ENCODE data around the gene MYO18B. TPM values are rescaled to one million over a fixed set of nuclear protein-coding genes. Genes with fewer than 3 reads are reported as not detected.

Gene MYO18B
- polyA plus RNA-seq, 1 donor (not counting 4 experiments of a cell fraction or from before 2014, with no cell fraction given): not detected

DNA sequence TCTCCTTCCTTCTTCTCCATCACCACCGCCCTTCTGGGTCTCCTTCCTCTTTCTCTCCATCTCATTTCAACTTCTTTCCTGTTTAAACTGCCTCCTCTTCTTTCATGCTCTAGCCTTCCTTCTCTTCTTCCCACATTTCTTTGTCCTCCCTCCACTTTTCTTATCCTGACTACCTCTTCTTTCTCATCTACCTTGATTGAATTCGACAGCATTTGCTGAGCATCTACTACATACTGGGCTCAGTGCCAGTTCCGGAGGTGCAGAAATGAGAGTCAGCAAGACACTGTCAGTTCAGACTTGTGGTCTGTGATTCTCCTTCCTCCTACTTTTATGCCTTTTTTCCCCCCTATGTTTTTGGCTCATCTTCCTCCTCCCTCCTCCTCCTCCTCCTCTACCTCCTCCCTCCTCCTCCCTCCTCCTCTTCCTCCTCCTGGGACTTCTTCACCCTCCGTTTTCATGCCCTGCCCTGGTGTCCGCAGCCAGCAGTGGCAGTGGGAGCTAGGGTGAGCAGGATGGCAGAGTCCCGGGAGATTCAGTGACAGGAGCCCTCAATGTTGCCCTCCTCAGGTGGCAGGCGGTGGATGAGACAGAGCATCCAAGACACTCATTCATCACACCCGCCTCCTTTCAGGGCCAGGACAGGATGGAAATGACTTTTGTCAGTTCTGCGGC is 281.3 kb downstream of the MYO18B start:
- DNase-seq (ENCODE audit: low read depth, low spot score) (no peak), FAIRE-seq (no peak)
- Histone ChIP-seq H3K4me3 (ENCODE audit: control insufficient read depth in 2 of 3, extremely low read depth in 1 of 3, insufficient read depth in 2 of 3, low read depth in 1 of 3, low read length in 3 of 3) (no peak overlapping the region), H3K27ac (ENCODE audit: control insufficient read depth, insufficient read depth, low read length) (no peak overlapping the region), H4K20me1 (ENCODE audit: control insufficient read depth, extremely low read depth, insufficient read depth, low read length) (no peaks in the 10 kb centered on the region), H3K9me1 (ENCODE audit: control insufficient read depth, extremely low read depth, insufficient read depth, low read length) (no peaks in the 10 kb centered on the region), H3K4me1 (ENCODE audit: control insufficient read depth, extremely low read depth, insufficient read depth, low read length) (no peaks in the 10 kb centered on the region), H3K4me2 (ENCODE audit: control insufficient read depth, extremely low read depth, insufficient read depth, low read depth, low read length) (no peak overlapping the region), H3K27me3 (ENCODE audit: control insufficient read depth, extremely low read depth, insufficient read depth, low read length) (no peaks in the 10 kb centered on the region), H2AFZ (ENCODE audit: control insufficient read depth, low read length) (no peak overlapping the region), H3K79me2 (ENCODE audit: control insufficient read depth, insufficient read depth, low read length) (no peaks in the 10 kb centered on the region), H3K9me3 (ENCODE audit: control insufficient read depth, low read depth, low read length) (no peaks in the 10 kb centered on the region), H3K36me3 (ENCODE audit: control insufficient read depth in 2 of 2, extremely low read depth in 1 of 2, insufficient read depth in 2 of 2, low read length in 2 of 2) (no peaks in the 10 kb centered on the region), H3K9ac (ENCODE audit: control insufficient read depth, extremely low read depth, insufficient read depth, low read length) (no peak overlapping the region)
- dilution Hi-C loops (cut with MboI; ENCODE audit: extremely low pct_ligation_motif_present, low sequenced_read_pairs): no loop called here
- TF ChIP-seq CTCF (optimal IDR thresholded peaks at IDR 0.05 in 1 of 3, IDR thresholded peaks at IDR 0.05 in 1 of 3, conservative IDR thresholded peaks at IDR 0.05 in 1 of 3; ENCODE audit: extremely low read depth in 1 of 3, insufficient read depth in 2 of 3, low read length in 3 of 3) (no peak), EZH2 (IDR thresholded peaks at IDR 0.05; ENCODE audit: low read length) (no peak)

DNA sequence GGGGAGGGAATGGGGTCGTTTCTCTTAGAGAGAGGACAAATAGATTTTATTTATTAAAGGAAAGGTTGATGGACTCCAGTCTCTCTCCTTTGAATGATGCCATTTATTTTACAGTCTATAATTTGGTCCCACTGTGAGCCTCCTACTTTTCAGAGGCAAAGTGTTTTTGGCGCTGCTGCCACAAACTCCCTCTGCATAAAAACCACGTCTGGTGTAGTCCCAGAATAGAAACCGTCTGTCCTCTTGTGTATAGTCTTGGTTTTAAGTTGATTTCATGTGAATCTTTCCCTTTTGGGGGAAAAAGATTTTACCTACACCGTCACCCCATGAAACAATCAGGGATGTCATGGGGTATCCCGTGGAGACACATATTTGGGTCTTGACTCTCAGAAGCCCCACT is 283.6 kb downstream of the MYO18B start:
- H3K4me3 ChIP-seq (ENCODE audit: control insufficient read depth in 2 of 3, extremely low read depth in 1 of 3, insufficient read depth in 2 of 3, low read depth in 1 of 3, low read length in 3 of 3): no peak overlapping the region
- no peaks in the 10 kb centered on the region for H3K4me1 ChIP-seq (ENCODE audit: control insufficient read depth, extremely low read depth, insufficient read depth, low read length)
- dilution Hi-C loops (cut with MboI; ENCODE audit: extremely low pct_ligation_motif_present, low sequenced_read_pairs): no loop called here
- H3K27me3 ChIP-seq (ENCODE audit: control insufficient read depth, extremely low read depth, insufficient read depth, low read length): no peaks in the 10 kb centered on the region
- TF ChIP-seq EZH2 (IDR thresholded peaks at IDR 0.05; ENCODE audit: low read length): no peak
- no peak for TF ChIP-seq CTCF (optimal IDR thresholded peaks at IDR 0.05 in 1 of 3, IDR thresholded peaks at IDR 0.05 in 1 of 3, conservative IDR thresholded peaks at IDR 0.05 in 1 of 3; ENCODE audit: extremely low read depth in 1 of 3, insufficient read depth in 2 of 3, low read length in 3 of 3)
- no peak overlapping the region for H3K9ac ChIP-seq (ENCODE audit: control insufficient read depth, extremely low read depth, insufficient read depth, low read length)
- no peaks in the 10 kb centered on the region for H3K9me1 ChIP-seq (ENCODE audit: control insufficient read depth, extremely low read depth, insufficient read depth, low read length)
- H2AFZ ChIP-seq (ENCODE audit: control insufficient read depth, low read length): no peak overlapping the region
- H3K36me3 ChIP-seq (ENCODE audit: control insufficient read depth in 2 of 2, extremely low read depth in 1 of 2, insufficient read depth in 2 of 2, low read length in 2 of 2): no peaks in the 10 kb centered on the region
- no peaks in the 10 kb centered on the region for H4K20me1 ChIP-seq (ENCODE audit: control insufficient read depth, extremely low read depth, insufficient read depth, low read length)
- no peaks in the 10 kb centered on the region for H3K9me3 ChIP-seq (ENCODE audit: control insufficient read depth, low read depth, low read length)
- no peak overlapping the region for H3K27ac ChIP-seq (ENCODE audit: control insufficient read depth, insufficient read depth, low read length)
- H3K4me2 ChIP-seq (ENCODE audit: control insufficient read depth, extremely low read depth, insufficient read depth, low read depth, low read length): no peak overlapping the region
- FAIRE-seq (no peak), DNase-seq (ENCODE audit: low read depth, low spot score) (no peak)
- no peaks in the 10 kb centered on the region for H3K79me2 ChIP-seq (ENCODE audit: control insufficient read depth, insufficient read depth, low read length)

Measured in keratinocyte (primary cell).